Ovary (tissue), 3 donors: ENCODE data around the gene TMEM145.

ENCODE experiments used
- EP300 ChIP-seq: sonication (generic); formaldehyde crosslinking; IDR thresholded peaks from one replicate; pipeline ENCODE4 v1.6.1; 2017; ENCODE audit warnings: antibody characterized with exemption
- TF ChIP-seq, protein P1 (sequence below), 3 donors: fragments of 450-650 bp in 2 of 3; fragments of 200-600 bp in 1 of 3; IDR thresholded peaks; one replicate each; pipeline versions ENCODE4 v1.5.1 to v1.8.0; 2016 to 2022; ENCODE audit warnings: antibody characterized with exemption in 3 of 3, mild to moderate bottlenecking in 1 of 3
- donor health status: DM: no; HTN: no; CAD: no.

DNA sequence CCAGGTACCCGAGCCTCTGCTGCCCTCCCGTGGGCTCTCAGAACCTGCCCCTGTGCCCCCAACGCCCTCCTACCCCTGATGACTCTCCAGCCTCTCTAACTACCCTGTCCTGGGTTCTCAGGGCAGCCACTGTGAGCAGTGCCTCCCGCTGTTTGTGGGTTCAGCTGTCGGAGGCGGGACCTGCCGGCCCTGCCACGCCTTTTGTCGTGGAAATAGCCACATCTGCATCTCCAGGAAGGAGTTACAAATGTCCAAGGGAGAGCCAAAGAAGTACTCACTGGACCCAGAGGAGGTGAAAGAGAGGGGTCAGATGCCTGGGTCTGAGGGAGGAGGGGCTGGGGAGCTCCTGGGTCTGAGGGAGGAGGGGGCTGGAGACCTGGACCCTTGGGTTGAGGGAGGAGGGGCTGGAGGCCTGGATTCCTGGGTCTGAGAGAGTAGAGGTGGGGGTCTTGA lies 57.0 kb downstream of the TMEM145 start:
- TF ChIP-seq EP300, result no peak
- TF ChIP-seq, protein P1, sequence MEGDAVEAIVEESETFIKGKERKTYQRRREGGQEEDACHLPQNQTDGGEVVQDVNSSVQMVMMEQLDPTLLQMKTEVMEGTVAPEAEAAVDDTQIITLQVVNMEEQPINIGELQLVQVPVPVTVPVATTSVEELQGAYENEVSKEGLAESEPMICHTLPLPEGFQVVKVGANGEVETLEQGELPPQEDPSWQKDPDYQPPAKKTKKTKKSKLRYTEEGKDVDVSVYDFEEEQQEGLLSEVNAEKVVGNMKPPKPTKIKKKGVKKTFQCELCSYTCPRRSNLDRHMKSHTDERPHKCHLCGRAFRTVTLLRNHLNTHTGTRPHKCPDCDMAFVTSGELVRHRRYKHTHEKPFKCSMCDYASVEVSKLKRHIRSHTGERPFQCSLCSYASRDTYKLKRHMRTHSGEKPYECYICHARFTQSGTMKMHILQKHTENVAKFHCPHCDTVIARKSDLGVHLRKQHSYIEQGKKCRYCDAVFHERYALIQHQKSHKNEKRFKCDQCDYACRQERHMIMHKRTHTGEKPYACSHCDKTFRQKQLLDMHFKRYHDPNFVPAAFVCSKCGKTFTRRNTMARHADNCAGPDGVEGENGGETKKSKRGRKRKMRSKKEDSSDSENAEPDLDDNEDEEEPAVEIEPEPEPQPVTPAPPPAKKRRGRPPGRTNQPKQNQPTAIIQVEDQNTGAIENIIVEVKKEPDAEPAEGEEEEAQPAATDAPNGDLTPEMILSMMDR (IDR thresholded peaks at IDR 0.05), result no peak
